B cell (primary cell): ENCODE results near the gene SRGAP2C.
"Not testable (repeated sequence)": the region's sequence is repeated elsewhere in the genome, so short reads cannot be mapped to it uniquely, and the experiment has no call there.

Experiments used
- CTCF ChIP-seq: fragments of 200-600 bp; IDR thresholded peaks from one replicate; pipeline ENCODE4 v1.8.0; 2022; ENCODE audit warnings: antibody characterized with exemption, mild to moderate bottlenecking
- EZH2 ChIP-seq: IDR thresholded peaks from 2 replicates; pipeline ENCODE4 v1.6.1; 2012; ENCODE audit warnings: borderline replicate concordance, low read depth, mild to moderate bottlenecking, moderate library complexity, low read length; ENCODE audit not compliant: insufficient read depth, poor library complexity, severe bottlenecking

GRCh38 chr1:121384754-121385153 lies 200.0 kb downstream of the SRGAP2C start:
- not testable (repeated sequence) for TF ChIP-seq CTCF, EZH2
